IPS-18c (cell line): Measurements from ENCODE around the gene N4BP2.
"Not testable (repeated sequence)": the region's sequence is repeated elsewhere in the genome, so short reads cannot be mapped to it uniquely, and the experiment has no call there.

Experiments used
- H3K4me3 ChIP-seq: 2 replicates; pipeline ENCODE4 v1.7.0; 2013; ENCODE audit warnings: low read depth, mild to moderate bottlenecking, low read length, moderate library complexity; ENCODE audit not compliant: insufficient read depth
- H3K9me3 ChIP-seq: one replicate; pipeline ENCODE4 v1.6.1; 2013; ENCODE audit warnings: mild to moderate bottlenecking, low read length, moderate library complexity; ENCODE audit not compliant: control insufficient read depth, insufficient read depth

Gene N4BP2

DNA sequence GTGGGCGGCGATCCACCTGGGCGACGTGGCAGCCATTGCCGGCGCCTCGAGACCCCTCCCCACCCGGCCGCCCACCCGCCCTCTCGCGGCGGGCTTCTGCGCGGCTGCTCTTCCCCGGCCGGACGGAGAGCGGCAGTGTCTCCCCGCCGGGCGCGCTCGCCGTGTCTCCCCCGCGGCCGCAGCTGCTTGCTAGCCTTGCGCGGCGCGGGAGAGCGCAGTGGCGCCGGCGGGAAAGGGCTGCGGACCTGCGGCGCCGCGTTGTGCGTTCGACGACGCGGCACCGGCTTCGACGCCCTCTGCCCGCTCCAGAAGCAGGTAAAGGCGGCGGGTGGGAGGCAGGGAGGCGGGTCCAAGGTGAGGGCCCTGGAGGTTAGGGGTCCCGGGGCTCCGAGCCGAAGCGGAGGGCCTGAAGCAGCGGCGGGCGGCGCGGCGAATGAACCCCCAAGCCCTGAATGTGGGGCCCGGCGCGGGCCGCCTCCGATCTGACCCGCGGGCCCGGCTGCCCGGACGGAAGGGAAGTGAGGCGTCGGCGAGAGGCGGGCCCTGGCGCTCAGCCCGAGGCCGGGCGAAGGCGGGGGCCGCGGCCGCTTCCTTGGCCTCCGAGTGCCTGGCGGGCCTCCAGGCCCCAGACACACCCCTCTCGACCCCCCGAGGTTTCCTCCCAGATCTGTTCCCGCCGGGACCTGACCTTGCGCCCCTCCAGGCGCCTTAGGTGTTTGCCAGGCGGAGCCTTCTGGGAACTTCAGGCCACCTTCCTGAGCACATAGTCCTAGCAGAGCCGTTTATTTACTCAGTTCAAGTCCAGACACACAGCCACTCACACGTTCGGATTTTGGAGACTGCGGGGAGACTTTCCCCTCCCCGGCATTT, at the start of gene N4BP2:
Gene N4BP2 (plus strand): TSS at position 135 of the 870 bp plus-strand sequence. CDS start 40,491 bp downstream, outside the sequence.
- no peaks in the 10 kb centered on the region for H3K9me3 ChIP-seq
- peak within 1 kb of the TSS; percentile 40 for H3K4me3 ChIP-seq

GRCh38 chr4:40016007-40016406, 40.6 kb upstream of the N4BP2 start:
- no peak overlapping the region for H3K4me3 ChIP-seq
- H3K9me3 ChIP-seq = peaks cover 2% of the 10 kb centered on the region

GRCh38 chr4:40020221-40020620, 36.4 kb upstream of the N4BP2 start:
- Histone ChIP-seq H3K9me3 (peaks cover 2% of the 10 kb centered on the region), H3K4me3 (no peak overlapping the region)

DNA sequence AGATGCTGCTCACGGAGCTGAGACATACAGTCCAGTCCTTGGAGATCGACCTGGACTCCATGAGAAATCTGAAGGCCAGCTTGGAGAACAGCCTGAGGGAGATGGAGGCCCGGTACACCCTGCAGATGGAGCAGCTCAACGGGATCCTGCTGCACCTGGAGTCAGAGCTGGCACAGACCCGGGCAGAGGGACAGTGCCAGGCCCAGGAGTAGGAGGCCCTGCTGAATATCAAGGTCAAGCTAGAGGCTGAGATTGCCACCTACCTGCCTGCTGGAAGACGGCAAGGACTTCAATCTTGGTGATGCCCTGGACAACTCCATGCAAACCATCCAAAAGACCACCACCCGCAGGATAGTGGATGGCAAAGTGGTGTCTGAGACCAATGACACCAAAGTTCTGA, 35.5 kb upstream of the N4BP2 start:
- H3K9me3 ChIP-seq, H3K4me3 ChIP-seq: not testable (repeated sequence)

GRCh38 chr4:40024049-40024448, 32.6 kb upstream of the N4BP2 start:
- not testable (repeated sequence) for H3K9me3 ChIP-seq, H3K4me3 ChIP-seq

- H3K4me3 ChIP-seq = no peak overlapping the region
- H3K9me3 ChIP-seq = no peaks in the 10 kb centered on the region
Measured at GRCh38 chr4:40032785-40033184, 23.9 kb upstream of the N4BP2 start.

- no peaks in the 10 kb centered on the region for H3K9me3 ChIP-seq
- no peak overlapping the region for H3K4me3 ChIP-seq
Measured at GRCh38 chr4:40033613-40034012, 23.0 kb upstream of the N4BP2 start.

- Histone ChIP-seq H3K4me3 (no peak overlapping the region), H3K9me3 (no peaks in the 10 kb centered on the region)
Measured at GRCh38 chr4:40038977-40039376, 17.7 kb upstream of the N4BP2 start.

DNA sequence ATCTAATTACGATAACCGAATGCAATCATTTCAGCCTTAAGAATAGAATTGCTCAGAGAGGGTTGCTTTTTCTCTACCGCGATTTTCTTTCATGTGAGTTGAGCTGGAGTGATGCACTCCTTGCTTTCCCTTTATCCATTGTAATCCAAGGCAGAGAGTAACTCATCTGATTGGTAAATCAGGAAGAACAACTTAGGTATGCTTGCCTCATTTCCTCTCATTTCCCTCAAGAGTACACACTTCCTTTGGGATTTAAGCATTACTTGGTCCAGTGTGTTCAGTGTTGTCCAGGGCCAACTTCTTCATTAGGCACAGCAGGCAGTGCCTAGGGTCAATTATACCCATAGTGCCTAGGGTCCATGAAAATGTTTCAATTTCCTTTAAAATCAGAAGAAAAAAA, 15.7 kb upstream of the N4BP2 start:
- Histone ChIP-seq H3K4me3 (no peak overlapping the region), H3K9me3 (no peaks in the 10 kb centered on the region)

DNA sequence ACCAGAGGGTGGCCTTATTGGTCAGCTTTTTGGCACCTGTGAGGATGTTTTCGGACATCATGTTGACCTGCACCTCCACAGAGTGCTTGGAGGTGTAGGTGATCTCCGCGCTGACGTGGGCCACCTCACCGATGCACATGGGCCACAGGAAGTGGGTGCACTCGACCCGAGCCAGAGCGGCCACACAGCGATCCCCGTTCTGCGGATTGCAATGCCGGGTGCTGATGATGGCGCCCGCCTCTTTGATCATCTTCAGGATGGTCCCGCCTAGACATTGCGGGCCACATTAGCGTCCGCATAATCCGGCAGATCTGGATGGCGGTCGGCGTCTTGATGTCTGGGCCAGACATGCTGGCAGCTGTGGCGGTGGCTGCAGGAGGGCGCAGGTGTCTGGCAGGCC, 12.9 kb upstream of the N4BP2 start:
- Histone ChIP-seq H3K9me3 (no peaks in the 10 kb centered on the region), H3K4me3 (no peak overlapping the region)

GRCh38 chr4:40046311-40046980, 10.2 kb upstream of the N4BP2 start:
- Histone ChIP-seq H3K9me3 (peaks cover under 1% of the 10 kb centered on the region), H3K4me3 (no peak overlapping the region)

- Histone ChIP-seq H3K9me3 (peaks cover 2% of the 10 kb centered on the region), H3K4me3 (no peak overlapping the region)
Measured at GRCh38 chr4:40053161-40053560, 3.5 kb upstream of the N4BP2 start.

DNA sequence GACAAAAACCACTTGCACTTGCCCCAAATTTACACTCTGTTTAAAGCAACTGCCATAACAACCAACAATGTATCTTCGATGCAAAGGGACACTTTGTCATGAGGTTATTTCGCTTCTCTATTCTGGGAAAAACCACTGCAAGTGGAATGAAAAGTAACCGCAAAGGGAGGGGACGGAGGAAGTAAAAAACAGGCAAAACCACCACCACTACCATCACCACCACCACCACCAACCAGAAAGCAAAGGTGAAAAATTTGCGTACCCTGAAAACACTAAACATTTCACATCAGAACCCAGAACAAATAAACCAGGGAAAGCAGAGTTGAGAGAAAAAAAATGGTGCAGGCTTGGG, 1.2 kb upstream of the N4BP2 start:
- Histone ChIP-seq H3K9me3 (peaks cover 2% of the 10 kb centered on the region), H3K4me3 (peak overlapping the region; percentile 40)

- Histone ChIP-seq H3K4me3 (peak overlapping the region; percentile 40), H3K9me3 (peaks cover 2% of the 10 kb centered on the region)
Measured at GRCh38 chr4:40055863-40056715, 561 bp upstream of the N4BP2 start.

GRCh38 chr4:40057586-40058091, 989 bp downstream of the N4BP2 start:
- no peaks in the 10 kb centered on the region for H3K9me3 ChIP-seq

GRCh38 chr4:40058121-40058520, 1.5 kb downstream of the N4BP2 start:
- H3K9me3 ChIP-seq = no peaks in the 10 kb centered on the region
- H3K4me3 ChIP-seq = peak overlapping the region; percentile 40; the same call in 1 of the 2 replicates

More at GRCh38 chr4:40057586-40058091, 989 bp downstream of the N4BP2 start:
- peak overlapping the region; percentile 40 for H3K4me3 ChIP-seq

GRCh38 chr4:40058854-40059253, 2.2 kb downstream of the N4BP2 start:
- H3K4me3 ChIP-seq = no peak overlapping the region
- H3K9me3 ChIP-seq = no peaks in the 10 kb centered on the region
